Ishikawa (cell line): Measurements from ENCODE around the gene LIPH.

Source experiments
- CEBPB ChIP-seq: IDR thresholded peaks from 2 replicates; pipeline ENCODE4 v1.6.1; 2012
- CREB1 ChIP-seq: IDR thresholded peaks from 2 replicates; pipeline ENCODE4 v1.6.1; 2012; ENCODE audit warnings: low read depth
- EGR1 ChIP-seq: IDR thresholded peaks from 2 replicates; pipeline ENCODE4 v1.6.1; 2012
- EP300 ChIP-seq: IDR thresholded peaks from 2 replicates; pipeline ENCODE4 v1.6.1; 2012; ENCODE audit warnings: borderline replicate concordance
- FOXM1 ChIP-seq: IDR thresholded peaks from 2 replicates; pipeline ENCODE4 v1.6.1; 2012; ENCODE audit warnings: low read depth, borderline replicate concordance
- MAX ChIP-seq: IDR thresholded peaks from 2 replicates; pipeline ENCODE4 v1.6.1; 2012
- NFIC ChIP-seq: IDR thresholded peaks from 2 replicates; pipeline ENCODE4 v1.6.1; 2012
- RAD21 ChIP-seq: IDR thresholded peaks from 2 replicates; pipeline ENCODE4 v1.6.1; 2012; ENCODE audit warnings: low read depth
- REST ChIP-seq: IDR thresholded peaks from 2 replicates; pipeline ENCODE4 v1.6.1; 2012; ENCODE audit warnings: low read depth, mild to moderate bottlenecking
- TAF1 ChIP-seq: IDR thresholded peaks from 2 replicates; pipeline ENCODE4 v1.6.1; 2012; ENCODE audit warnings: low read depth, mild to moderate bottlenecking
- TCF12 ChIP-seq: IDR thresholded peaks from 2 replicates; pipeline ENCODE4 v1.6.1; 2012; ENCODE audit warnings: low read depth
- TEAD4 ChIP-seq: IDR thresholded peaks from 2 replicates; pipeline ENCODE4 v1.6.1; 2012
- USF1 ChIP-seq: IDR thresholded peaks from 2 replicates; pipeline ENCODE4 v1.6.1; 2012
- YY1 ChIP-seq: IDR thresholded peaks from 2 replicates; pipeline ENCODE4 v1.6.1; 2012; ENCODE audit warnings: low read depth
- ZBTB7A ChIP-seq: IDR thresholded peaks from 2 replicates; pipeline ENCODE4 v1.6.1; 2012; ENCODE audit warnings: low read depth

LIPH gene

GRCh38 chr3:185585518-185585858, 33.1 kb upstream of the LIPH start:
- TF ChIP-seq YY1 (no peak; the same call in 1 of the 2 replicates), EGR1 (no peak), TAF1 (no peak), EP300 (no peak)

GRCh38 chr3:185584686-185585085, 32.3 kb upstream of the LIPH start:
- no peak for TF ChIP-seq EP300
- TF ChIP-seq FOXM1, result no peak
- TF ChIP-seq YY1, result no peak
- TF ChIP-seq TEAD4, result no peak
- no peak for TF ChIP-seq NFIC
- TF ChIP-seq USF1, result no peak
- no peak for TF ChIP-seq TCF12
- TF ChIP-seq TAF1, result no peak
- no peak for TF ChIP-seq MAX
- no peak for TF ChIP-seq EGR1
- TF ChIP-seq RAD21, result no peak
- no peak for TF ChIP-seq ZBTB7A
- no peak for TF ChIP-seq REST
- TF ChIP-seq CREB1, result no peak
- no peak for TF ChIP-seq CEBPB

- TF ChIP-seq RAD21, result no peak
- TF ChIP-seq EGR1, result no peak
- no peak for TF ChIP-seq TAF1
- peak; percentile 61 for TF ChIP-seq NFIC
- no peak for TF ChIP-seq YY1
- TF ChIP-seq CEBPB, result no peak
- no peak for TF ChIP-seq USF1
- no peak for TF ChIP-seq TCF12
- no peak for TF ChIP-seq ZBTB7A
Measured at GRCh38 chr3:185583925-185584324, 31.5 kb upstream of the LIPH start.

GRCh38 chr3:185582871-185583270, 30.5 kb upstream of the LIPH start:
- TF ChIP-seq REST, result no peak
- TF ChIP-seq EGR1, result no peak
- TF ChIP-seq ZBTB7A, result no peak
- TF ChIP-seq CEBPB, result no peak

- TF ChIP-seq FOXM1, result no peak
- TF ChIP-seq MAX, result no peak
- TF ChIP-seq RAD21, result no peak
- TF ChIP-seq TAF1, result no peak
- TF ChIP-seq CEBPB, result no peak
- no peak for TF ChIP-seq CREB1
- no peak for TF ChIP-seq YY1
- TF ChIP-seq USF1, result no peak
- no peak for TF ChIP-seq TCF12
- TF ChIP-seq REST, result no peak
- TF ChIP-seq EGR1, result no peak
- TF ChIP-seq NFIC, result no peak
- TF ChIP-seq EP300, result no peak
- TF ChIP-seq TEAD4, result no peak
- no peak for TF ChIP-seq ZBTB7A
Measured at GRCh38 chr3:185582236-185582635, 29.8 kb upstream of the LIPH start.
